Thyroid gland (tissue), 4 donors: ENCODE data around the gene LPP.

Experiments used
- CTCF ChIP-seq, 6 experiments: fragments of 200-600 bp in 3 of 6; fragments of 450-650 bp in 3 of 6; sonication (generic) in 3 of 6; IDR thresholded peaks; one replicate each; pipeline ENCODE4 v1.5.1; 2016 to 2019; ENCODE audit warnings: antibody characterized with exemption in 6 of 6, mild to moderate bottlenecking in 2 of 6, inconsistent platforms in 1 of 6, moderate library complexity in 1 of 6
- POLR2A ChIP-seq, 2 donors: fragments of 450-650 bp; IDR thresholded peaks; one replicate each; pipeline ENCODE4 v1.6.1; 2017; ENCODE audit warnings: antibody characterized with exemption in 2 of 2, mild to moderate bottlenecking in 2 of 2, moderate library complexity in 1 of 2

- TF ChIP-seq CTCF (IDR thresholded peaks at IDR 0.05) = no peak
- TF ChIP-seq POLR2A (IDR thresholded peaks at IDR 0.05) = no peak
These were observed 747.2 kb downstream of the LPP start for GRCh38 chr3:188901126-188901525.
